OCI-M1 (cell line): ENCODE measurements around the gene TAB3.
A peak's percentile ranks its signal among the peaks of the same experiment; 100 is the strongest.

ENCODE experiments used
- DNase-seq: peaks from one replicate; lab custom pipeline; 2025; lab: John Stamatoyannopoulos, UW

The TAB3 gene

DNA sequence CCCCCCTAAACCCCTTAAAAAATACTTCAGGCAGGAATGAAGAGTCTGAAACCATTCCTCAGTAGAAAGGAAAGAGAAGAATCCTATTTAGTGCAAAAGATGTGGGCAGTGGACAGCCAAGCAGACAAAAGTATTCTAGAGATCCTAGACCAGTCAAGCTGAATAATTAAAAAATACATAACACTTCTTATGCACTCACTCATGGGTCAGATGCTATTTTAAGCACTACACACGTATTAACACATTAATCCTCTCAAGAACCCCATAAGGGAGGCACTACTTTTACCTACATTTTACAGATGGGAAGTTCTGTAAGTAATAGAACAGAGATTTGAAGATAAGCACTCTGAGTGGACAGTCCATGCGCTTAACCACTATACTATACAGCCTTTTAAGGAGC lies 5.9 kb downstream of the TAB3 start:
- no peak for DNase-seq

DNA sequence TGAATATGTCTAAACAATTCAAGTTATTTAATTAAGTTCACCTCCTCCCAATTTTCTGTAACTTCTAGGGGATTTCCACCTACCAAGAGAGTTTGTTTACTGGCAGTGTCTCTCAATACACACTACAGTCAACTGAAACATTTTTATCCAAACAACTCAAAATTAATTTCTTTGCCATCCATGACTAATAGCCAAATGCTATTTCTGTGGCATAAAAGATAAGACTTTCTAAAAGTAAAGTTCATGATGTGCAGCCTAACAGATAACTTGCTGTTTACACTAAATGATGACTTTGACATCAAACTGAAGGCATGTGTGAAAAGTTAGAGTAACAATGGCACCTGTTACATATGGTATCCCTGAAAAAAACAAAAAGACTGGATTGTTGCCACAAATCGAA lies 7.3 kb downstream of the TAB3 start:
- no peak for DNase-seq

DNA sequence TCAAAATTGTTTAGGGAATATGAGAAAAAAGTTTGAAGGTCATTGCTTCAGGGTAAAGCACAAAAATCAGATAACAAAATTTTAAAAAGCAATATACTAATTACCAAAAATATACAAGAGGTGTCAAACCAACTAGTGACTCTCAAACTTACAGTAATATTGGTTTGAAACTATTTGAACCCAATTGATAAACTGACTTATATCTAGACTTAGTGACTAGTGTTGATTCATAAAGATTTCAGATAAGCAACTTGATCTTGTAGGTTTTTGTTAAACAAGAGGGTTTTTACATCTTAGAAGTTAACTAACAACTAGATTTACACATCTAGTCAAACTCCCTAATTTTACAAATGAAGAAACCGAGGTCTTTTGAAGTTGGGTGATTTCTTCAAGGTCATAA lies 7.7 kb downstream of the TAB3 start:
- no peak for DNase-seq

- no peak for DNase-seq
Measured at GRCh38 chrX:30880058-30880457, 9.0 kb downstream of the TAB3 start.

GRCh38 chrX:30876367-30876766 lies 12.7 kb downstream of the TAB3 start:
- DNase-seq = no peak

DNA sequence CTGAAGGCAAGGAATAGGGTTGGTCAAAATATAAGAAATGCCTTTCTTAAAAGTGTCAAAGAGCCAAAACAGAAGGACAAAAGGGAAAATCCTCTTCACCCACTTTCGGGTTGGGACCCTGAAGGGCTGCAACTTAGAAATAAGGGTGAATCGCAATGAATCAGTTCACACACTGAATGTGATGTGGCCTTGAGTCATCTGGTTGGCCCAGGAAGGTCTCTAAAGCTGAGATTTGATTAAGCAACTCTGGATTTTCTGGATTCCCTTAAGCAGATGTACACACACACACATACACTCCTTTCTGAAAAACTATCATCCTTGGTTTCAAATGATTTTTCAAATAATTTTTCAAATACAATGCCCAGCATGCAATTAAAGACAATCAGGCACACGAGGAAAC lies 13.1 kb downstream of the TAB3 start:
- DNase-seq = no peak

GRCh38 chrX:30874851-30875250 lies 14.2 kb downstream of the TAB3 start:
- DNase-seq = no peak

GRCh38 chrX:30870572-30870971 lies 18.5 kb downstream of the TAB3 start:
- DNase-seq = no peak

DNA sequence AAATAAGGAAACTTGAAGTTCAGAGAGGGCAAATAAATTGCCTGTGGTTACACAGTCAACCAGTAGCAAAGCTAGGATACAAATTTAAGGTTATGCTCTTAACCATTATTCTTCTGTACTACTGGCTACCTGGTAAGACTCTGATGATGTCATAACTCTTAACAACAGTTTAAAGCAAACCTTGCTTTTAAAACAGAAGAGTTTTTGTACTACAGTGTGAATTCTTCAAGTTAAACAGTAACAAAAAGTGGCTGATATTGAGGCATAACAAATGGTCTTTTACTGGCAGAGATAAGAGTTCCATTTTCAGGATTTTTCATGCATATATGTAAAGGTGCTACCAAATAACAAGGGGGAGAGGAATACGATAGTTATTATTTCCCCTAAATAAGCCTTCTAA lies 23.4 kb downstream of the TAB3 start:
- DNase-seq = no peak

DNA sequence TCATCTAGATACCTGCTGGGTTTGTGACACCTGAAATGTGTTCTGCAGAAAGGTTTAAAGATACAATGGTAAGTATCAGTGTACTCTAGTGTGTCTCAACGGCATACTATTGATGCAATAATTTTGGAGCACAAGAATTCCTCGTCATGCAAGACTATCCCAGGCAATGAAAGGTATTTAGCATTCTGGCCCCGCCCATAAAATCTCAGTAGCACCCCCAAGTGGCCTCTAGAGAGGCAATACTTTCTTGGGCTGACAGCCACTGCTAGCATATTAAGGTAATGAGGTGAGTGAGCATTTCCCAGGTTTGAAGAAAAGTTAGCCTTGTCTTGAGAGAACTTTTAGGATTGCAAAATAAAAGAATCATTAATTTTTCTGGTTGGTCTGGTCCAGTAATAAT lies 24.0 kb downstream of the TAB3 start:
- peak; percentile 46 for DNase-seq

DNA sequence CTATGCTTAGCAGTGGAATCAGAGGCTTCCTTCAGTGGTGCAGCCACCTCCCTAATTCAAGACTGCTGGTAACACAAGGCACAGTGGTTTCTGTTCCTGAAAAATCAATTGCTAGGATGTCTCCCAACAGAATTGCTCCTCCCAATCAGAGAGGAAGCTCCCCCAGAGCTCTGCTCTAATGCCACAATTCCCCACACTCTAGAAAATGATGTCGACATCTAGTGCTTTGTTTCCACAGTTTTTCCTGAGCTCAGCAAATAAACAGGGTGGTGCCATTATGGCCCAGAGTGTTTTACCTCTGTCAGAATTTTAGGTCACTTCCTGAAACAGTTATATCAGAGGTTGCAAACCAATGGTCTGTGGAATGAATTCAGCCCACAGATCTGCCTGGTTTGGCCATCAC lies 24.7 kb downstream of the TAB3 start:
- no peak for DNase-seq

DNA sequence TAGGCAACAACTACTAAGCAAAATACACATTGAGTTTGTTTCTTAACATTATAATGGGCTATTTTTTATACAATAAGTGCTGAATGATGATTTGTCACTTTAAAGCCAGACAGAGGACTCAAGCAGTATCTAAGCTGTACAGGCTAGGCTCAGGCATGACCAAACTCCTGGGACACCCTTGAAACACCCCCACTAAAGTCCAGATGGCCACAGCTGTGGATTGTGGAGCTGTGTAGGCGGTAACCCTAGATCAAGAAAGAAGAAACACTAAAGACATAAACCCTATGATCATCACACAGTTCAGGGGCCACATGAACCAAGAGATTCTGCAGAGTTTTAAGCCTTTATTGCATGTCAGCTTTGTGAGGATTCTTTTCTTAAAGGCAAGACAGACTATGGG lies 25.1 kb downstream of the TAB3 start:
- no peak for DNase-seq

- no peak for DNase-seq
Measured at GRCh38 chrX:30858098-30858497, 31.0 kb downstream of the TAB3 start.

- no peak for DNase-seq
Measured at GRCh38 chrX:30851449-30851848, 37.6 kb downstream of the TAB3 start.

- DNase-seq = no peak
Measured at GRCh38 chrX:30835373-30835772, 53.7 kb downstream of the TAB3 start.

- no peak for DNase-seq
Measured at GRCh38 chrX:30833896-30834295, 55.2 kb downstream of the TAB3 start.

GRCh38 chrX:30831082-30831481 lies 58.0 kb downstream of the TAB3 start:
- no peak for DNase-seq

DNA sequence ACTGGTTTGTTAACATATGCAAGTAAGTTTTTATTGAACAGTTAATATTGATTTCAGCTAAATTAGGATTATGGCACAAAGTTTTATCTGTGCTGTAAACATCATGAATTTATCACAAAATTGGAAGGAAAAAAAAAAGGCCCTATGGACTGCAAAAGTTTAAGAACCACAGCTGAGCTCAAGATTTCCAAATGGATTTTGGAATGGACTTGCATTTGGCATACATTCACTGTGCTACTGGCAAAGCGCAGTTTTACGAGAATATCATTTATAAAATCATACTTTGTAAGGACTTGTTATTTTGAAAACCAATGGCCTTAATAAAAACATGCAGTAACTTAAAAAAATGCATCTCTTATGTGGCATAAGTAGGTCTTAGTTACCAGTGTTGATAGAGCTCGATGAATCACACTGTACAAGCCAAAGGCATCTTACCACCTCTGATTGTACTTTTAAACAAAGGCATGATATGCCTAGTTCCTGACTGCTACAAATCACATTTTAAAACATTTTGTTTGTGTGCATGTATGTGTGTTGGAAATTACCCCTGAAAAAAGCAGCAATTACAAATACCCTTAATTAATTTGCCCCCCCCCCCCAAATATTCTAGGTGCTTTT lies 58.6 kb downstream of the TAB3 start:
- no peak for DNase-seq

- no peak for DNase-seq
Measured at GRCh38 chrX:30824275-30824674, 64.8 kb downstream of the TAB3 start.

DNA sequence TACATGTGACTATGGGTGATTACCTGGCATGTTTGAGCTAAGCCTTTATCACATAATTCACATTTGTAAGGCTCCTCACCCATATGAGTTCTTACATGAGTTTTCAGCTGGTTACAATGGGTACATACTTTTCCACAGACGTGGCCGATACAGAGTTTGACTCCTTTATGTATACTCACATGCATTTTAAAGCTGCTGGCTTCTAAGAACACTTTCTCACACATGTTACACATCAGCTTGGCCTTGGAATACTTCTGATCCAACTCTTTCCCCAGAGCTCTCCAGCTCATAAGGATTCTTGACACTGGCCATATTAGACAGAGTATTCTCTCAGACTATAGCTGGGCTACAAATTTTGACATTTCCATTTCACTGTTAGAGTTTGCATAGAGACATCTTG lies 66.3 kb downstream of the TAB3 start:
- no peak for DNase-seq

- peak; percentile 61 for DNase-seq
Measured at GRCh38 chrX:30822068-30822681, 66.9 kb downstream of the TAB3 start.

GRCh38 chrX:30821116-30821515 lies 67.9 kb downstream of the TAB3 start:
- DNase-seq = peak; percentile 32

DNA sequence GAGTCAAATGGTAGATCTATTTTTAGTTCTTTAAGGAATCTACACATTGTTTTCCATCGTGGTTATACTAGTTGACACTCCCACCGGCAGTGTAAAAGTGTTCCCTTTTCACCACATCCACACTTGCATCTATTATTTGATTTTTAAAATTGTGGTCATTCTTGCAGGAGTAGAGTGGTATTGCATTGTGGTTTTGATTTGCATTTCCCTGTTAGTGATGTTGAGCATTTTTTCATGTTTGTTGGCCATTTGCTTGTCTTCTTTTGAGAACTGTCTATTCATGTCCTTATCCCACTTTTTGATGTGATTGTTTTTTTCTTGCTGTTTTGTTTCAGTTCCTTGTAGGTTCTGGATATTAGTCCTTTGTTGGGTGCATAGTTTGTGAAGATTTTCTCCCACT lies 70.0 kb downstream of the TAB3 start:
- no peak for DNase-seq

DNA sequence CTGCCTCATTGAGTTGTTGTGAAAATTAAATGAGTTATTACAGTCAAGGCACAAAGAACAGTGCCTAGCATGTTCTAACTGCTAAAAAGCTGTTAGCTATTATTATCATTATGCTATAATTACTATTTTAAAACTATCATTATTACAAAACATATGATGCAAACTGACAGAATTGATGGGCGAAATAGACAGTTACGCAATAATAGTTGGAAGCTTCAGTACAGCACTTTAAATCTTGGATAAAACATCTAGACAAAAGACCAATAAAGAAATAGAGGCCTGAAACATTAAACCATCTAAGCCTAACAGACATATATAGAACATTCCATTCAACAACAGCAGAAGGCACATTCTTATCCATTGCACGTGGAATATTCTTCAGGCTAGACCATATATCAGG lies 73.0 kb downstream of the TAB3 start:
- no peak for DNase-seq
